OCI-M2 (cell line): Measurements from ENCODE around the gene SEL1L.
A peak's percentile ranks its signal among the peaks of the same experiment; 100 is the strongest.
"Not testable (repeated sequence)": the region's sequence is repeated elsewhere in the genome, so short reads cannot be mapped to it uniquely, and the experiment has no call there.

ENCODE experiments used
- DNase-seq: peaks from one replicate; lab custom pipeline; 2025; ENCODE audit not compliant: unreplicated experiment; lab: John Stamatoyannopoulos, UW

Gene SEL1L

DNA sequence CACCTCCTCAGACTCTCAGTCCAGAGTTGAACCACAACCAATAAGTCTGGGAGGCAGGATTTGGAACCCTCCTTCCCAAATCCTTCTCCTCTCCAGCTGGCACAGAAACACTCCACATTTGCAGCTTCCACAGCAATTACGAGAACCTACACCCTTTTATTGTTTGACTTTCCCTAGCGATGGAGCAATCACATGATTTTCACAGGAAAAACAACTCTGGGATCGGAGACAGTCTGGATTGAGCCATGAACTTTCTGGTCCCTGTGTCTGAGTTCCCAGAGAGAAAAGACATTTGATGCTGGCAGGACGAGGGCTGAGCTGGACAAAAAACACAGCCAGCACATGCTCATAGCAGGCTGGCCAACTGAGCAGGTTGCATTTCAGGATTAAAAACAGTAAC is 84.5 kb downstream of the SEL1L start:
- DNase-seq, result no peak

DNA sequence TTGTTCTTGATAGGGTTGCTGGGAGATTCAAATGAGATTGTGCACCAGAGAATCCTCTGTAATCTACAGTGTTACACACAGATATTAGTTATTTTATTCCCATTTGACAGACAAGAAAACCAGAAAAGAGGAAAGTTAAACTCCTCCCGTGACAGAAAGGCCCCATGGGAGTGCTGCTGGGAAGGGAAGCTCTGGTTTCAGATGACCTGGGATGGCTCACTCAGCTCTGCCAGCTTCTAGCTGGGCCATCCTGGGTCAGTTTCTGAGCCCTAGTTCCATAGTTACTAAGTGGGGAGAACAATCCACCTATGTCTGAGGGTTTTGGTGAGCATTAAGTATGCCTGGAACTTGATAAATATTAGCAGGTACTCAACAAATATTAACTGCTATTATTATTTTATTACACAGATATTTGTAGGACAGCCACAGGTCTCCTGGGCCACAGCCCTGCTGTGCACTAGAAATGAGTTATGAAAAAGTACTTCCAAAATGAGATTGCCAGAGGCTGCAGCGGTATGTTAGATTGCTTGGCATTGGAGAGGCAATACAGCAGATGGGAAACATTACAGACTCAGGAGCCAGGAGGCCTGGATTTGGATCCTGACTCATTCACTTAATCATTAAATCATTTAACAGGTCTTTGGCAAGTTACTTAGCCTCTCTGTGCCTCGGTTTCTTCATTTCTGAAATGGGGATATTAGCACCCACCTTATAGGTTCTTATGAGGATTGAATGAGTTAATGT is 86.5 kb downstream of the SEL1L start:
- DNase-seq, result no peak

DNA sequence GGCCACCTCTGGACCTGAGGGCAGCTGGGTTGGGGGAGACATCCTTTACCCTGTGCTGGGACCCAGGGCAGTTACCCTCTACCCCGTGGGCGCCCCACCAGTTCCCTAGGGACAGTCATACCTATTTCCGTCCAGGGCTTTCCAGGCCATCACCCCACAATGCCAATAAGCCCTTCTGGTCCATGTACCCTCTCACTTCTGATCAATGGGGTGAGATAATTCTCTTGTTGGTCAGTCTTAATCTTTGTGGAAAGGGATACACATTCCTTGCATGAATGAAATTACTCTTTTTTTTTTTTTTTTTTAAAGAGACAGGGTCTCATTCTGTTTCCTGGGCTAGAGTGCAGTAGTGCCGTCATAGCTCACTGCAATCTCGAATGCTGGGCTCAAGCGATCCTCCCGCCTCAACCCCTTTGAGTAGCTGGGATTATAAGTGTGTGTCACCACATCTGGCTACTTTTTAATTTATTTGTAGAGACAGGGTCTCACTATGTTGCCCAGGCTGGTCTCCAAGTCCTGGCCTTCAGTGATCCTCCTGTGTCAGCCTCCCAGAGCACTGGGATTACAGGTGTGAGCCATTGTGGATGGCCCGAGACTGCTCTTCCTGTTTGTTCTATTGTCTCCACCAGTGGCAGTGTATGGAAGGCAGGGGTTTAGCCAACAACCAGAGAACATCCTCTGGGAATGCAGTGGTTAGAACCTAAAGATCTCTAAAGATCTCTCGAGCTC is 87.2 kb downstream of the SEL1L start:
- no peak for DNase-seq

DNA sequence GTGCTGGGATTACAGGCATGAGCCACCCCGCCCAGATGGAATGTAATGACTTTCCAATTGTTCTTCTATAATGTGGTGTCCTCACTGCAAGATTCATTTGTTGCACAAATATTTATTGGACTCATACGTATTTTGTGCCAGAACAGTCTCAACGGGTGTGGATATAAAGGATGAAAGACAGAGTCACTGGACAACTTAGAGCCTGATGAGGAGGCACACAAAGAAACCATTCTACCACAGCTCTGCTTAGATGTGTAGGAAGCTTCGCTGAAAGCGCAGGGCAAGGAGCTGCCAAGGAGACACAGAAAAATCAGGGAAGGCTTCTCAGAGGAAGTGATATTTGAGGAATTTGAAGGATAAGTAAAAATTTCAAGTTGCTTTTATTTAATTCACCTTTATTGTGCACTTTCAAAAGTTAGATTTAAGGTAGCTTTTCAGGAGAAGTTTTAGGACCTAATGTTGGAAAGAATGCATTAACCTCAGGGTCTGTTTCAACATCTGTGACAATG is 92.0 kb downstream of the SEL1L start:
- DNase-seq, result no peak

DNA sequence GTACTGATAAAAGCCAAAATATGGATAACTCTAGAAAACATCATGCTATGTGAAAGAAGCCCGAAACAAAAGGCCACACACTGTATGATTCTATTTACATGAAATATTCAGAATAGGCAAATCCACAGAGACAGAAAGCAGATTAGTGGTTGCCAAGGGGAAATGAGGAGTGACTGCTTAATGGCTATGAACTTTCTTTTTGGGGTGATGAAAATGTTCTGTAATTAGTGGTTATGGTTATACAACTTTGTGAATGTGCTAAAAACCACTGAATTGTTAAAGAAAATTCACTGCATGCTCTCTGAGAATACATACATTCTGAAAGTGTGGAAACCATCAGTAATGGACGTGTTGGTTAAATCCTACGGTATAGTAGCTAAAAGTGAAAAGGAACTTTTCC is 93.6 kb downstream of the SEL1L start:
- no peak for DNase-seq

DNA sequence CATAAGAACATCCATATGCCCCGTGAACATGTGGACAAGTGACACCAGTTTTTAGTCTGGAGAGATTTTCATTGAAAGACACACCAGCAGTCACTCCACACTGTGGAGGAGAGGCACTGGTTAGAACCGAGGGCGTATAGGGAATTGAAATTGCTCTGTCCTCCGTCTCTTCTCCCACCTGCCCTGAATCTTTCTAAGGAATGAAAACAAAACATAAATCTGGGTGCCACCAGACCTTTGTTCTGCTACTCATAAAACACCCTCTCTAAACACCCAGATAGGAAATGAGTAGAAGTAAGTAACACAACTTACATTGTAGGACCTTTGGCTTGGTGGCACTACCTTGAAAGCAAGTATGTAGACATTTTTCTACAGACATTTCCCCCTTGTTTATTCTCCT is 96.4 kb downstream of the SEL1L start:
- no peak for DNase-seq

DNA sequence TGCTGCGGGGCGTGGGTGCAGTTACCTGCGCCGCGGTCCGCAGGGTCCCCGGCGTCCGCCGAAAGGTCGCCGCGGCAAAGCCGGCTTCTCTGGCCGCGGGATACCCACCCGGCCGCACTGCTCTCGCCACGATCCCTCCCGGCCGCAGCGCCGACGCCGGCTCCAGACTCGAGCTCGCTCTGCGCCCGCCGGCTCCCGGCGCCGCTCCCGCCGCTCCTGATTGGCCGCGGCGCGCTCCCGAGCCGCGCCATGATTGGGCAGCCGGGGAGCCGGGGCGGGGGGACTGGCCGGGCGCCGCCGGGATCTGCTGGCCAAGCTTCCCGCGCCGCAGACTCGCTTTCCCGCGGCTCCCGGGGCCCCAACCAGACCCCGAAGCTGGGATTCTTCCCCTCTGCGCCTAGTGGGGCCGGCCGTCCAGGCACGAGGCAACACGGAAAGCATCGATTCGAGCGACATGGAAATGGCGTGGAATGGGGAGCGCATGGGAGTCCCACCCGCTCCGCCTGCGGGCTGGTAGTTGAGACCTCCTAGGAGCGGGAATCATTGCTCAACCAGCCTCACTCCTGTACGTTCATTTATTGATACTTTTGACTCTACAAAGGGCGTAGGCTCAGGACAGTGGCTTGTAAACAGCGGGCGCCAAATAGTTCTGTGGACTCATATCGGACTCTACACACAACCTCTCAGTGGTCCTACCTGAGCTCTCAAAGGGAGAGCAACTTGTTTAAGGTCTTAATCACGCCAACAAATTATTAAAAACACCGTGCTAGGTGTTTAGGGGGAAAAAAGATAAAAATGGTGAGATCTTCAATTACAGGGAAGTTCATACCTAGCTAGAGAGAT is 97.1 kb downstream of the SEL1L start:
- peak; percentile 82 for DNase-seq

GRCh38 chr14:81435391-81436295 is 98.0 kb downstream of the SEL1L start:
- no peak for DNase-seq

DNA sequence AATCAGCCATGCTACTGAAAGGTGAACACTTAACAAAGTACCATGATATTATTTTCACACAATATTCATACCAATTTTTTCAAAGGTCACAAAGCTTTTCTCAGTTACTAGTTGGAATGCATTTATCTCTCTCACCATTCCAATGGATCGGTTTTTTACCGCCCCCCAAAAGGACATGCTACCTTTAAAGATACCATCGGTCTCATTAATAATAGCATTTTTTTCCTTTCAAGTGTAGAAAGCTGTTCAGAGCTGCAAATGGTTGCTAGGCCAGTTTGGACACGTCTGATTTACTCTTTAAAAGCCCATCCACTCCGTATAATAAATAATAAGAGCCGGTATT is 98.6 kb downstream of the SEL1L start:
- no peak for DNase-seq

GRCh38 chr14:81434230-81434629 is 99.4 kb downstream of the SEL1L start:
- DNase-seq, result no peak

GRCh38 chr14:81433378-81433777 is 100.3 kb downstream of the SEL1L start:
- no peak for DNase-seq

GRCh38 chr14:81432219-81432661 is 101.4 kb downstream of the SEL1L start:
- DNase-seq, result no peak

DNA sequence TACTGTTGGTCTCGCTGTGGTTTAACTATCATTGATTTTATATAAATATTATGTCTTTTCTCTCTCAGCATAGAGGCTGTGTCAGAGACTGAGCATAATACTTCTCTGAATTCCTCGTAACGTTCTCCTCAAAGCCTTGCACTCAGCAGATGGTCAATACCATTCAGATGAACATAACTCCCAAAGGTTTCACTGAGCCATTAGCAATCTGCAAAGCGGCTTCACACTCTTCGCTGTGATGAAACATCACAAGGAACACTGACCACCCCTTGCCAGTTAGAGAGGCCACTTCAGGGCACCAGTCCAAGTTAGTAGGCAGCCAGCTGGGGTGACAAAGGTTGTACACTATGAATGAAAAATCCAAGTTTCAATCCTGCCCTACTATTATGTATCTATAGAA is 103.4 kb downstream of the SEL1L start:
- no peak for DNase-seq

DNA sequence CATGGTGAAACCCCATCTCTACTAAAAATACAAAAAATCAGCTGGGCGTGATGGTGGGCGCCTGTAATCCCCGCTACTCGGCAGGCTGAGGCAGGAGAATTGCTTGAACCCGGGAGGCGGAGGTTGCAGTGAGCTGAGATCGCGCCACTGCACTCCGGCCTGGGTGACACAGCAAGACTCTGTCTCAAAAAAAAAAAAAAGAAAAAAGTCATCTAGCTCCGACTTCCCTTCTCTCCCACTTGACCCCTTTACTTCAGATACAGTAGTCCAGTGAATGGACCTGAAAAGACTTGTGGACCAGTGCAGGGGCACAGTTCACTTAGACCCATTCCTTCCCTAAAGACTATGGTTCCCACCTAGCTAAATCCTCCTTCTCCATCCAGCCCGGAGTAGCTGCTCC is 103.9 kb downstream of the SEL1L start:
- not testable (repeated sequence) for DNase-seq

GRCh38 chr14:81429028-81429427 is 104.6 kb downstream of the SEL1L start:
- no peak for DNase-seq

GRCh38 chr14:81427348-81428058 is 106.2 kb downstream of the SEL1L start:
- DNase-seq, result peak; percentile 94

DNA sequence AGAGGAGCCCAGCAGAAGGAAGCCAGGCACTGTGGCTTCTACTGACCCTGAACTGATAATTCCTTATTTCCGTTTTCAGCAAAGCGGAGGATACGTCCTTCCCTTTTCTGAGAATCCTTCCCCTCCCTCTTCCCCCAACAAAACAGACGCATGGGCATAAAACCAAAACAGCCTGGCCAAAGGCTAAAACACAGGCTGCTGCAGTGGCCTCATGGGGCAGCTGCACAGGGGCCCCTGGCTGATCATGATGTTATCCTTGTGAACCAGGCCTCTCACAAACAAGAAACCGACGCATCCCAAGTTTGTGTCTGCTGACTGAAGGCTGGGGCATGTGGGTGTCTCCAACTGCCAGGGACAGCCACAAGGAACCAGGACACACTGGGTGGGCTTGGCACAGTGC is 110.1 kb downstream of the SEL1L start:
- DNase-seq, result no peak
